GM19193 (cell line): ENCODE data around the gene SMARCC2.

Experiments
- POLR2A ChIP-seq: IDR thresholded peaks from 4 replicates; pipeline ENCODE4 v1.6.1; 2011; ENCODE audit not compliant: insufficient read depth, insufficient read length; ENCODE audit errors: extremely low read depth

SMARCC2 gene

GRCh38 chr12:56189099-56189917 lies at the start of gene SMARCC2:
Gene SMARCC2 (minus strand): TSS chr12:56189483. CDS start chr12:56189461, 22 bp downstream.
- peak; percentile 59 for TF ChIP-seq POLR2A

GRCh38 chr12:56237552-56237951 lies 48.3 kb upstream of the SMARCC2 start:
- no peak for TF ChIP-seq POLR2A

GRCh38 chr12:56236985-56237384 lies 47.7 kb upstream of the SMARCC2 start:
- no peak for TF ChIP-seq POLR2A

- no peak for TF ChIP-seq POLR2A
Measured at GRCh38 chr12:56236091-56236490, 46.8 kb upstream of the SMARCC2 start.

GRCh38 chr12:56234746-56235436 lies 45.6 kb upstream of the SMARCC2 start:
- TF ChIP-seq POLR2A, result no peak

- TF ChIP-seq POLR2A, result no peak
Measured at GRCh38 chr12:56231184-56231582, 41.9 kb upstream of the SMARCC2 start.

- TF ChIP-seq POLR2A, result no peak
Measured at GRCh38 chr12:56230432-56231183, 41.3 kb upstream of the SMARCC2 start.

GRCh38 chr12:56229916-56230431 lies 40.7 kb upstream of the SMARCC2 start, which contains the start of gene SLC39A5:
Gene SLC39A5 (plus strand): TSS chr12:56230051. CDS start chr12:56231275, 1,224 bp downstream.
- TF ChIP-seq POLR2A, result no peak

- no peak for TF ChIP-seq POLR2A
Measured at GRCh38 chr12:56229082-56229481, 39.8 kb upstream of the SMARCC2 start.

GRCh38 chr12:56224954-56225353 lies 35.7 kb upstream of the SMARCC2 start:
- no peak for TF ChIP-seq POLR2A

GRCh38 chr12:56224102-56224701 lies 34.9 kb upstream of the SMARCC2 start, which contains the start of gene NABP2:
Gene NABP2 (plus strand): TSS chr12:56224342. CDS start chr12:56224857, 515 bp downstream.
- peak; percentile 70 for TF ChIP-seq POLR2A

- no peak for TF ChIP-seq POLR2A
Measured at GRCh38 chr12:56223571-56224101, 34.4 kb upstream of the SMARCC2 start.

- no peak for TF ChIP-seq POLR2A
Measured at GRCh38 chr12:56222531-56222895, 33.2 kb upstream of the SMARCC2 start.

- peak; percentile 96 for TF ChIP-seq POLR2A
Measured at GRCh38 chr12:56221757-56222530, 32.7 kb upstream of the SMARCC2 start, which contains the start of gene RNF41. Gene RNF41 (minus strand): TSS chr12:56221922. CDS start chr12:56214047, 7,875 bp downstream.

GRCh38 chr12:56221232-56221756 lies 32.0 kb upstream of the SMARCC2 start:
- TF ChIP-seq POLR2A, result no peak
